HG03571 (cell line): Measurements from ENCODE around the gene SIGLEC14.
"Not testable (repeated sequence)": the region's sequence is repeated elsewhere in the genome, so short reads cannot be mapped to it uniquely, and the experiment has no call there.

Source experiments
- ATAC-seq: cut with Tn5 transposase; IDR thresholded peaks from one replicate; pipeline ENCODE4 v1.9.1; 2021; ENCODE audit not compliant: unreplicated experiment

SIGLEC14 gene

GRCh38 chr19:51675911-51676565, 29.4 kb upstream of the SIGLEC14 start:
- not testable (repeated sequence) for ATAC-seq

- no peak for ATAC-seq
These were observed 21.6 kb upstream of the SIGLEC14 start for GRCh38 chr19:51668216-51668615.

- ATAC-seq, result no peak
These were observed 18.4 kb upstream of the SIGLEC14 start for GRCh38 chr19:51664997-51665396.

- no peak for ATAC-seq
These were observed 17.5 kb upstream of the SIGLEC14 start for GRCh38 chr19:51664131-51664530.

GRCh38 chr19:51663650-51664049, 17.0 kb upstream of the SIGLEC14 start:
- ATAC-seq, result no peak

- ATAC-seq, result no peak
These were observed 14.5 kb upstream of the SIGLEC14 start for GRCh38 chr19:51660975-51661600.

- ATAC-seq, result no peak
These were observed 8.2 kb upstream of the SIGLEC14 start for GRCh38 chr19:51654783-51655182.

GRCh38 chr19:51653162-51653561, 6.5 kb upstream of the SIGLEC14 start:
- no peak for ATAC-seq

- no peak for ATAC-seq
These were observed 5.6 kb upstream of the SIGLEC14 start for GRCh38 chr19:51652266-51652665.

- ATAC-seq, result no peak
These were observed 4.7 kb upstream of the SIGLEC14 start for GRCh38 chr19:51651216-51651846.

GRCh38 chr19:51647318-51647717, 693 bp upstream of the SIGLEC14 start:
- no peak for ATAC-seq

- no peak for ATAC-seq
These were observed 1.9 kb downstream of the SIGLEC14 start for GRCh38 chr19:51644636-51645271.

- ATAC-seq, result no peak
These were observed 5.0 kb downstream of the SIGLEC14 start for GRCh38 chr19:51641648-51642047.

- no peak for ATAC-seq
These were observed 6.2 kb downstream of the SIGLEC14 start for GRCh38 chr19:51640386-51640785.

GRCh38 chr19:51639916-51640315, 6.7 kb downstream of the SIGLEC14 start:
- no peak for ATAC-seq

- no peak for ATAC-seq
These were observed 9.2 kb downstream of the SIGLEC14 start for GRCh38 chr19:51637362-51637978.

- no peak for ATAC-seq
These were observed 14.5 kb downstream of the SIGLEC14 start for GRCh38 chr19:51632126-51632525.

- not testable (repeated sequence) for ATAC-seq
These were observed 16.3 kb downstream of the SIGLEC14 start, which contains the start of gene SIGLEC5 for GRCh38 chr19:51630315-51630714. Gene SIGLEC5 (minus strand): TSS chr19:51630401. CDS start chr19:51630335, 66 bp downstream.

GRCh38 chr19:51628153-51628939, 18.3 kb downstream of the SIGLEC14 start:
- no peak for ATAC-seq

GRCh38 chr19:51627491-51628138, 19.0 kb downstream of the SIGLEC14 start:
- no peak for ATAC-seq
